DMS79 treated with DMSO at 0.1 percent for 48 hours (cell line): ENCODE data around the gene IFNA4.
"Not testable (repeated sequence)": the region's sequence is repeated elsewhere in the genome, so short reads cannot be mapped to it uniquely, and the experiment has no call there.

ENCODE experiments used
- DNase-seq: peaks from one replicate; lab custom pipeline; 2025; lab: John Stamatoyannopoulos, UW

The IFNA4 gene

GRCh38 chr9:21187487-21187886, at the start of gene IFNA4:
Gene IFNA4 (minus strand): TSS chr9:21187587. CDS start chr9:21187531, 56 bp downstream.
- DNase-seq = not testable (repeated sequence)

GRCh38 chr9:21236360-21236714, 49.0 kb upstream of the IFNA4 start:
- DNase-seq = not testable (repeated sequence)

GRCh38 chr9:21235468-21236359, 48.3 kb upstream of the IFNA4 start:
- peak; percentile 44 for DNase-seq

- DNase-seq = no peak
Measured at GRCh38 chr9:21234153-21234687, 46.8 kb upstream of the IFNA4 start.

- DNase-seq = no peak
Measured at GRCh38 chr9:21233258-21233657, 45.9 kb upstream of the IFNA4 start.

- DNase-seq = no peak
Measured at GRCh38 chr9:21228122-21228521, 40.7 kb upstream of the IFNA4 start, which contains the start of gene IFNA17. Gene IFNA17 (minus strand): TSS chr9:21228222. CDS start chr9:21228173, 49 bp downstream.

- not testable (repeated sequence) for DNase-seq
Measured at GRCh38 chr9:21217211-21217610, 29.8 kb upstream of the IFNA4 start, which contains the start of gene IFNA16. Gene IFNA16 (minus strand): TSS chr9:21217311. CDS start chr9:21217305, 6 bp downstream.

- not testable (repeated sequence) for DNase-seq
Measured at GRCh38 chr9:21213411-21214326, 26.3 kb upstream of the IFNA4 start.

- DNase-seq = not testable (repeated sequence)
Measured at GRCh38 chr9:21212160-21212559, 24.8 kb upstream of the IFNA4 start.

GRCh38 chr9:21210782-21211181, 23.4 kb upstream of the IFNA4 start:
- DNase-seq = not testable (repeated sequence)

- no peak for DNase-seq
Measured at GRCh38 chr9:21210311-21210710, 22.9 kb upstream of the IFNA4 start.

- not testable (repeated sequence) for DNase-seq
Measured at GRCh38 chr9:21207043-21207442, 19.7 kb upstream of the IFNA4 start, which contains the start of gene IFNA10. Gene IFNA10 (minus strand): TSS chr9:21207143. CDS start chr9:21207097, 46 bp downstream.

GRCh38 chr9:21205204-21205603, 17.8 kb upstream of the IFNA4 start:
- DNase-seq = no peak

- DNase-seq = not testable (repeated sequence)
Measured at GRCh38 chr9:21202105-21202504, 14.7 kb upstream of the IFNA4 start, which contains the start of gene IFNA7. Gene IFNA7 (minus strand): TSS chr9:21202205. CDS start chr9:21202165, 40 bp downstream.

GRCh38 chr9:21194867-21195776, 7.7 kb upstream of the IFNA4 start:
- not testable (repeated sequence) for DNase-seq

GRCh38 chr9:21182810-21183736, 4.3 kb downstream of the IFNA4 start:
- DNase-seq = not testable (repeated sequence)

GRCh38 chr9:21174671-21175070, 12.7 kb downstream of the IFNA4 start:
- no peak for DNase-seq

GRCh38 chr9:21172156-21172555, 15.2 kb downstream of the IFNA4 start:
- DNase-seq = no peak

- no peak for DNase-seq
Measured at GRCh38 chr9:21171351-21171750, 16.0 kb downstream of the IFNA4 start.

- DNase-seq = not testable (repeated sequence)
Measured at GRCh38 chr9:21166560-21166959, 20.8 kb downstream of the IFNA4 start, which contains the start of gene IFNA21. Gene IFNA21 (minus strand): TSS chr9:21166660. CDS start chr9:21166612, 48 bp downstream.
